Parathyroid adenoma (tissue), 2 donors: ENCODE data around the gene MRPL49.

Experiments
- H2AFZ ChIP-seq: fragments of 300-600 bp; sonication (generic); one replicate; pipeline ENCODE4 v1.7.0; 2017; ENCODE audit warnings: antibody characterized with exemption, mild to moderate bottlenecking
- H3K27ac ChIP-seq: fragments of 300-600 bp; sonication (generic); one replicate; pipeline ENCODE4 v1.7.0; 2017
- H3K27me3 ChIP-seq: fragments of 300-600 bp; sonication (generic); one replicate; pipeline ENCODE4 v1.7.0; 2017; ENCODE audit warnings: low read length; ENCODE audit not compliant: control insufficient read depth, insufficient read depth
- H3K36me3 ChIP-seq: fragments of 300-600 bp; sonication (generic); one replicate; pipeline ENCODE4 v1.7.0; 2017; ENCODE audit warnings: low read length; ENCODE audit not compliant: control insufficient read depth, insufficient read depth
- H3K4me1 ChIP-seq: fragments of 300-600 bp; sonication (generic); one replicate; pipeline ENCODE4 v1.7.0; 2017; ENCODE audit warnings: control low read depth
- H3K4me2 ChIP-seq: fragments of 300-600 bp; sonication (generic); one replicate; pipeline ENCODE4 v1.7.0; 2017; ENCODE audit warnings: low read length
- H3K4me3 ChIP-seq: fragments of 300-600 bp; sonication (generic); one replicate; pipeline ENCODE4 v1.7.0; 2017; ENCODE audit warnings: low read depth, low read length
- H3K79me2 ChIP-seq: fragments of 300-600 bp; sonication (generic); one replicate; pipeline ENCODE4 v1.7.0; 2017; ENCODE audit warnings: control low read depth
- H3K9ac ChIP-seq: fragments of 300-600 bp; sonication (generic); one replicate; pipeline ENCODE4 v1.7.0; 2017; ENCODE audit warnings: mild to moderate bottlenecking
- H3K9me3 ChIP-seq: fragments of 300-600 bp; sonication (generic); one replicate; pipeline ENCODE4 v1.7.0; 2017; ENCODE audit warnings: low read length; ENCODE audit not compliant: control insufficient read depth
- CTCF ChIP-seq: fragments of 300-600 bp; sonication (generic); IDR thresholded peaks from one replicate; pipeline ENCODE4 v1.7.0; 2017; ENCODE audit warnings: antibody characterized with exemption, mild to moderate bottlenecking
- donor health status: primary hyperparathyroidism.

The MRPL49 gene

GRCh38 chr11:65119670-65119995 lies 2.5 kb upstream of the MRPL49 start:
- TF ChIP-seq CTCF = no peak
- Histone ChIP-seq H3K79me2 (peaks cover 9% of the 10 kb centered on the region), H3K4me2 (no peak overlapping the region), H2AFZ (no peak overlapping the region), H3K4me3 (no peak overlapping the region), H3K27me3 (no peaks in the 10 kb centered on the region), H3K9ac (no peak overlapping the region), H3K36me3 (no peaks in the 10 kb centered on the region), H3K4me1 (peaks cover 8% of the 10 kb centered on the region), H3K9me3 (no peaks in the 10 kb centered on the region), H3K27ac (no peak overlapping the region)

- Histone ChIP-seq H3K9me3 (no peaks in the 10 kb centered on the region), H3K27ac (peak overlapping the region; percentile 91), H3K4me2 (peak overlapping the region; percentile 84), H2AFZ (no peak overlapping the region), H3K27me3 (no peaks in the 10 kb centered on the region), H3K79me2 (peaks cover 9% of the 10 kb centered on the region), H3K9ac (no peak overlapping the region), H3K4me1 (peaks cover 8% of the 10 kb centered on the region), H3K4me3 (peak overlapping the region; percentile 88), H3K36me3 (no peaks in the 10 kb centered on the region)
- no peak for TF ChIP-seq CTCF
Measured at GRCh38 chr11:65120831-65121230, 1.3 kb upstream of the MRPL49 start.

GRCh38 chr11:65121447-65121864 lies 665 bp upstream of the MRPL49 start:
- H3K36me3 ChIP-seq = no peaks in the 10 kb centered on the region
- peak overlapping the region; percentile 80 for H2AFZ ChIP-seq
- H3K4me3 ChIP-seq = peak overlapping the region; percentile 88
- no peak for TF ChIP-seq CTCF
- peaks cover 9% of the 10 kb centered on the region for H3K79me2 ChIP-seq
- H3K27ac ChIP-seq = peak overlapping the region; percentile 91
- peak overlapping the region; percentile 84 for H3K4me2 ChIP-seq
- H3K9ac ChIP-seq = peak overlapping the region; percentile 76
- no peaks in the 10 kb centered on the region for H3K27me3 ChIP-seq
- no peaks in the 10 kb centered on the region for H3K9me3 ChIP-seq
- peaks cover 6% of the 10 kb centered on the region for H3K4me1 ChIP-seq

- no peak overlapping the region for H3K4me3 ChIP-seq
Measured at GRCh38 chr11:65124480-65125196, 2.5 kb downstream of the MRPL49 start.

More at GRCh38 chr11:65124480-65125196, 2.5 kb downstream of the MRPL49 start:
- Histone ChIP-seq H2AFZ (no peak overlapping the region), H3K27ac (no peak overlapping the region), H3K36me3 (no peaks in the 10 kb centered on the region), H3K27me3 (no peaks in the 10 kb centered on the region), H3K79me2 (peaks cover 9% of the 10 kb centered on the region), H3K4me1 (peaks cover 3% of the 10 kb centered on the region), H3K4me2 (no peak overlapping the region), H3K9ac (no peak overlapping the region), H3K9me3 (no peaks in the 10 kb centered on the region)
- TF ChIP-seq CTCF = no peak
